GM12891 (cell line): ENCODE data around the gene CACNB3.

Source experiments
- POLR2A ChIP-seq: IDR thresholded peaks from 2 replicates; pipeline ENCODE4 v1.6.1; 2011; ENCODE audit warnings: low read depth, low read length, control low read depth
- POLR2AphosphoS5 ChIP-seq: IDR thresholded peaks from 2 replicates; pipeline ENCODE4 v1.6.1; 2011; ENCODE audit warnings: low read depth, low read length, control low read depth
- POU2F2 ChIP-seq: IDR thresholded peaks from 2 replicates; pipeline ENCODE4 v1.6.1; 2011; ENCODE audit warnings: low read depth, mild to moderate bottlenecking, control low read depth, low read length, moderate library complexity
- SPI1 ChIP-seq: IDR thresholded peaks from 2 replicates; pipeline ENCODE4 v1.6.1; 2011; ENCODE audit warnings: low read depth, low read length, control low read depth
- TAF1 ChIP-seq: IDR thresholded peaks from 2 replicates; pipeline ENCODE4 v1.6.1; 2011; ENCODE audit warnings: low read depth, low read length, control low read depth

DNA sequence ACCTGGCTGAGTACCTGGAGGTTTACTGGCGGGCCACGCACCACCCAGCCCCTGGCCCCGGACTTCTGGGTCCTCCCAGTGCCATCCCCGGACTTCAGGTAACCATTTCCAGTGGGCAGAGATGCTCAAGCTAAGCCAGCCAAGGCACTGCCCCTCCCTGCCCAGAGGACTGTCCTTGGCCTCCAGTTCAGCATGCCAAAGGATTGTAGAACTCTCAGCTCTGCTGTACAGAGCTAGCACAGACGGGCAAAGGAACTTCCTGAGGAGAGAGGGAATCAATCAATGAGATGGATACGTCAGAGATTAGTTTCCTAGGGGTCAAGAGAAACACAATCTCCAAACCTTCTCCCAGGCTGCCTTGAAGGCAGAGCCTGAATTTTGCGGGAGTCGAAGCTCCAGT, 8.7 kb downstream of the CACNB3 start:
- TF ChIP-seq POLR2A: no peak
- no peak for TF ChIP-seq POLR2AphosphoS5
- TF ChIP-seq SPI1: no peak
- TF ChIP-seq TAF1: no peak
- TF ChIP-seq POU2F2: no peak
